HG03060 (cell line): Measurements from ENCODE around the gene TUBB3.
"Not testable (repeated sequence)": the region's sequence is repeated elsewhere in the genome, so short reads cannot be mapped to it uniquely, and the experiment has no call there.

Experiments
- ATAC-seq: cut with Tn5 transposase; IDR thresholded peaks from one replicate; pipeline ENCODE4 v1.9.1; 2021; ENCODE audit warnings: low read depth, moderate number of reproducible peaks; ENCODE audit not compliant: unreplicated experiment

Gene TUBB3

DNA sequence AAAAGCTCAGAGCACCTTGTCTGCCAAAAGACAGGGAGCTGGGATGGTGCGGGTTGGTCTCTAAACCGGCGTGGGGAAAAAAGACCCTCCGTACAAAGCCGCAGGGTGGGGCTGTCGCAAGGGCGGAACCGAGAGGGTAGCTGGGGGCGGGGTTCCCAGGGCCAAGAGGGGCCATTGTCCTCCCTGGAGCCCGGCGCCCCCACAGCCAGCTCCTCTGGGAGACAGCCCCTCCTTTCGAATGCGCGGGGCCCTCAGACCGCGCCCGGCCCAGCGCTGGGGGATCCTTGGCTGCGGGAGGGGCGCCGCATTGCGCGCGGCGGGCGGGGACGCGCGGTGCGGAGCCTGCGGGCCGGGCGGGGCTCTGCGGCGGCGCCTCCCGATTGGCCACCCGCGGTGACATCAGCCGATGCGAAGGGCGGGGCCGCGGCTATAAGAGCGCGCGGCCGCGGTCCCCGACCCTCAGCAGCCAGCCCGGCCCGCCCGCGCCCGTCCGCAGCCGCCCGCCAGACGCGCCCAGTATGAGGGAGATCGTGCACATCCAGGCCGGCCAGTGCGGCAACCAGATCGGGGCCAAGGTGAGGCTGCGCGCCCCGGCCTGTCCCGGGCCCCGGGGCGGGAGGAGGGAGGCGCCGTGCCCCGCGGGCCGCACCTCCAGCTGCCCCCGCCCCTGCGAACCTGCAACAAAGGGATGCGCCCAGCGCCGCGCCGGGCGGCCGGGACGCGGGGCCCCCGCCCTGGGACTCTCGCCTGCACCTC, at the start of gene TUBB3:
Gene TUBB3 (plus strand): TSS at position 459 of the 756 bp plus-strand sequence. CDS start 60 bp downstream, at position 519.
- no peak for ATAC-seq

DNA sequence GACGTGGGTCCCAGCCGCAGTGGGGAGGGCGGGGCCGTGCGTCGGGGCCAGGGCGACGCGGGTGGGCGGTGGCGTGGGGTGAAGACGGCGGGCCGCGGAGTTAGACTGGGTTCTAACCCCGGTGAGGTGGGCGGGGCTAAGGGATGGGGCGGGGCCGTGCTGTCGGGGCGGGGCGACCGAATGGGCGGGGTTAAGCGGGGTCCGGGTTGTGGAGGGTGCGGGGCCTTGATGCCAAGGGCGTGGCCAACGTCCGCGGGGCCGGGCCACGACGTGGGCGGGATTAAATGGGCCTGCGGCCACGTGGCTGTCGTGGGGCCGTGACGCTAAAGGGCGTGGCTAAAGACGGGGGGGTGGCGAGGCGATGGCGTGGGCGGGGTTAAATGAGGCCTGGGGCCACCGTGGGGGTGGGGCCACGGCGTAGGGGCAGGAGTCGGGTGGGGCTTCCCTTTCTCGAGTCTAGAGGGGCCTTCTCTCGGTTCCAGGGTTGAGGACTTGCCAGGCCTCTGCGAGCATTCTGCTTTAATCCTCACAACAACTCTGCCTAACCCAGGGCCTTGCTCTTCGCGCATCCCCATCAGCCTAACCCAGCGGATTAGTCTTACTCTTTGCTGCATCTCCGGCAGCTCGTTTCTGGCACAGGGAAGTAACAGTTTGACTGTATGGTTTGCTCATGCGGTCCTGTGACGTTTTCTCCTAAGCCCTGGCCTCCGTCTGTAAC, 49.0 kb upstream of the TUBB3 start:
- no peak for ATAC-seq

DNA sequence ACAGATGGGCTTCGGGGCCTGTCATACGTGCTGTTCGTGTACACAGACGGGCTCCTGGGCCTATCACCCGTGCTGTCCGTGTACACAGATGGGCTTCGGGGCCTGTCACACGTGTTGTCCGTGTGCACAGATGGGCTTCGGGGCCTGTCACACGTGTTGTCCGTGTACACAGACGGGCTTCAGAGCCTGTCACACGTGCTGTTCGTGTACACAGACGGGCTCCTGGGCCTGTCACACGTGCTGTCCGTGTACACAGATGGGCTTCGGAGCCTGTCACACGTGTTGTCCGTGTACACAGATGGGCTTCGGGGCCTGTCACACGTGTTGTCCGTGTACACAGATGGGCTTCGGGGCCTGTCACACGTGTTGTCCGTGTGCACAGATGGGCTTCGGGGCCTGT, 44.0 kb upstream of the TUBB3 start:
- not testable (repeated sequence) for ATAC-seq

DNA sequence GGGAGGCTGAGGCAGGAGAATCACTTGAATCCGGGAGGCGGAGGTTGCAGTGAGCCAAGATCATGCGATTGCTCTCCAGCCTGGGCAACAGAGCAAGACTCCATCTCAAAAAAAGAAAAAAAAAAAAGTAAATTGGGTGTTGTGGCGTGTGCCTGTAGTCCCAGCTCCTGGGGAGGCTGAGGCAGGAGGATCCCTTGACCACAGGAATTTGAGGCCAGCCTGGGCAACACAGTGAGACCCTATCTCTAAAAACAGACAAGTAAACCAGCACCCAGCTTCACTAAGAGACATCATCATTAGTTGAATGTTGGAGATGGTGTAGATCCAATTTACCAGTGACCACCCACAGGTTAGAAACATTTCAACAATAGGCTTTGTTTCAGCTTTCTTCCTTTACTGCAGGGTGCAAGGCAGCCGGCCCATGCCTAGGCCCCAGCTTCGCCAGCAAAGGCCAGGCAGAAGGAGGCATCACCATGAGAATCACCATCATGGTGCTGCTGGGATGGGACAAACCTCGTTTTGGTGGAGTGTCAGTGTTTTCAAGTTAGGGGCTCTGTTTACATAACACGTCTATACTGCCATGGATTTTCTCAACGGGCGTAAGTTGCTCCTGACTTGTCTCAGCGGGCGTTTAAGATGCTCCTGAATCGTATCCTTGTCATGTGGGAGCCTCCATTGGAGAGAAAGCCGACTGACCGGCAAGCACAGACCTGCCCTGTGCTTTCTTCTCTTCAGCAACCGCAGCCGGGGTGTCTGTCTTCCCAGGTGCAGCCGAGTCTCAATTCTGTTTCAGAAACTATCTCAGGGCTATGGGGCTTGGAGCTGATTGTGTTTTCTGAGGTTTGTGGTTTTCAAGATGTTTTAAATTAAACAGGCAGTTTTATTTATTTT, 42.4 kb upstream of the TUBB3 start:
- no peak for ATAC-seq

DNA sequence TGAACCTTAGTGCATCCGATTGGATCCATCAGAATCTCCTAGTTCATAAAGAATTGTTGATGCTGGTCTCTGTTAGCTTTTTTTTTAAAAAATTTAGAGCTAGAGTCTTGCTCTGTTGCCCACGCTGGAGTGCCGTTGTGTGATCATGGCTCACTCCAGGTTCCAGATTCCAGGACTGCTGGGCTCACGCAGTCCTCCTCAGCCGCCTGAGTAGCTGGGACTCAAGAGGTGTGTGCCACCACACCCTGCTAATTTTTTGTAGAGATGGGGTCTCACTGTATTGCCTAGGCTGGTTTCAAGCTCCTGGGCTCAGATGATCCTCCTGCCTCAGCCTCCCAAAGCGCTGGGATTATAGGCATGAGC, 41.8 kb upstream of the TUBB3 start:
- ATAC-seq = no peak

DNA sequence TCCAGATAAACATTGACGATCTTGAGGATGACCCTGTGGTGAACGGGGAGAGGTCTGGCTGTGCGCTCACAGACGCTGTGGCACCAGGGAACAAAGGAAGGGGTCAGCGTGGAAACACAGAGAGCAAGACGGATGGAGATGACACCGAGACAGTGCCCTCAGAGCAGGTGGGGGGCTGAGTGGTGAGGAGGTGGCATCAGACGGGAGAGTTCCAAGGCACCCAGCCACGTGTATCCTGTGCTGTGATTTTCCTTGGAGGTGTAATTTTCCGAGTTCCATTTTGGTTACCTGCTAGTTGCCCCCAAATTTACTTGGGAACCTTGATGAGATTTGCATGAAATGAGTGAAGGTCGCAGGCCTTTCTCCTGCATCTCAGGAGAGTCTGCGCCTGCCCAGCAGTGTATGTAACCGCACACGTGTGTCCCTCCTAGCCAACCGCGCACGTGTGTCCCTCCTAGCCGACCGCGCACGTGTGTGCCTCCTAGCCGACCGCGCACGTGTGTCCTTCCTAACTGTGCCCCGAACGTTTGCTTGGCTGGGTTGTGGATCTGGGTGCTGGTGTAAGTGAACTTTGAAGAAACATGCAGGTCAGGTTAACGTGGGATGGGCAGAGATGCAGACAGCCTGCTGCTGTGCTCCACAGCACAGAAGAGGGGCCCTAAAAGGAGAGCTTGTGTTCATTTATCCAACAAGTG, 39.6 kb upstream of the TUBB3 start:
- no peak for ATAC-seq

DNA sequence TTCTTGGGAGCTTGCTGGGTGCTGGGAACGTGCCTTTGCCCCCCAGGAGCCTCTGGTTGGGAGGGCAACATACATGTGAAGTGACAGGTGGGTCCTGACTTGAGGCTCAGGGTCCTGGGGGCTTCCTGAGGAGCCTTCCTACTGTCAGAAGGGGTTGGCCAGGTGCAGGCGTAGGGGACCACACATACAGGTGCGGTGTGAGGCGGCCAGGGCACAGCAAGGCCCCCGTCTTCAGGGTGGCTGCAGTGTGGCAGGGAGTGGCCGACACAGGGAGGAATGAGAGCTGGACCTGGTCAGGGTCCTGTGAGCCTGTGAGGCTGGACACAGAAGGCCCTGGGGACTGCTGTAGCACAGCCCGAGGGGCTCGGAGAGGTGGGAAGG, 39.1 kb upstream of the TUBB3 start:
- no peak for ATAC-seq

DNA sequence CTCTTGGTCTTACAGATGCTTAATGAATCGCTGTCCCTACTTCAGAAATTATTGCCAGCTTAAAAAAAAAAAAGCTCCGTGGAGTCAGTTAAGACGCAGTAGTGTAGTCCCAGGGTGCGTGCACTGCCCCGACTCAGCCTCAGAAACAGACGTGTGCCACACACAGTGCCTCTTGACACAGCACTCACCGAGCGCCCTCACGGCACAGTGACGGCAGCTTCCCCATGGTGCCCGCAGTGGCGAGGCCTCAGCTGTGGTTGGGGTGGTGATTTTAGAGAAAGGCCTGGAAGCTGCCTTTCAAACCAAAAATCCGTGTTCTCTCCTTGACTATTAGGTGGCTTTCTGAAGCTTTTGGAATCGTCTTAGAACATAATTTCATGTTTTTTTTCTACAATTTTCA, 35.9 kb upstream of the TUBB3 start:
- ATAC-seq = no peak

DNA sequence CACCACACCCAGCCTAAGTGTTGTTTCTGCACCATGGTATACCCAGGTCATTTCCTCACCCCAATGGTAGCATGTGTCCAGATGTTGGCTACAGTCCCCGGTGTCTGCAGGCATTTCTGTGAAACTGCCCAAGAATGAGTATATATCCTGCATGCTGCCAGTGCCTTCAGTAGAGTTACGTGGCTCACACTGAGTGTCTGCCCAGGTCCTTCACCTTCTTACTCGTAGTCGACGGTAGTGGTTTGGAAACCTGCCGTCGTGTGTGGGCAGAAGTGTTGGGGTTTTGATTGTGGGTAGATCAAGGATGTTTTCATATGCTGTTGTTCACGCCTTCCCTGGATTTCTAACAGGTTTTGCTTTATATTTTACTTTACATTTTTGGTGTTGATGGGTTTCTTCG, 32.9 kb upstream of the TUBB3 start:
- no peak for ATAC-seq

DNA sequence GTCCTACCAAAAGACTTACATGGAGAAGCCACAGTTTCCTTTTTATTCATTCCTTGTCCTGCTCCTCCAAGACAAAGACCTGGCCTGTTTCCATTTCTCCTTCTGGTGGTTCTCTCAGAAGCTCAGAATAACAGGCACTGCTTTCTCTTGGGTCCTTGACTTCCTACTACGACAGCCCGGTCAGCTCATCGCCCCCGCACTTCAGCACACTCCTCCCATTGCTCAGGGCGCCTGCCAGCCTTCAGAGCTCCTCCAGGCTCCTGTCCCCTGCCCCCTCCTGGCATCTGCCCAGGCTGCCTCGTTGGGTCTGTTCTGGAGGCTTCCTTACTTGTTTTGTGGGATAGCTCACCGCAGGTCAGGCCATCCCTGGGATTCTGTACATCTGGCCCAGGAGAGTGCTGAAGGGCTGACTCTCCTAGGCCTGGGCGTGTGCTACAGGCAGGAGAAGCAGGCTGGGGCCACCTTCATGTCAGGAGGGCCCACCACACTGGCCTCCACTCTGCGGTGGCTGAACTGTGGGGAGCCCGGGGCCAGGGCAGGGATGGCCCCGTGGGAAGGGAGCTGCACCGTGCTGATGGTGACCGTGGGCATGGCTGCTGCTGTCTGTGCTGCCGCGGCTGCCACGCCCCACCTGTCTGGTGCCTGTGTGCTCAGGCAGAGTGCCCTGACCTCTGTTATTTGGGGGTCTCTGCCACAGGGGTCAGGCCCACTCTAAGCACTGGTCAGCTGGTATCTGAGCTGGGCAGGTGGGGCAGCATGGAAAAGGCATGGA, 32.1 kb upstream of the TUBB3 start:
- ATAC-seq = no peak

DNA sequence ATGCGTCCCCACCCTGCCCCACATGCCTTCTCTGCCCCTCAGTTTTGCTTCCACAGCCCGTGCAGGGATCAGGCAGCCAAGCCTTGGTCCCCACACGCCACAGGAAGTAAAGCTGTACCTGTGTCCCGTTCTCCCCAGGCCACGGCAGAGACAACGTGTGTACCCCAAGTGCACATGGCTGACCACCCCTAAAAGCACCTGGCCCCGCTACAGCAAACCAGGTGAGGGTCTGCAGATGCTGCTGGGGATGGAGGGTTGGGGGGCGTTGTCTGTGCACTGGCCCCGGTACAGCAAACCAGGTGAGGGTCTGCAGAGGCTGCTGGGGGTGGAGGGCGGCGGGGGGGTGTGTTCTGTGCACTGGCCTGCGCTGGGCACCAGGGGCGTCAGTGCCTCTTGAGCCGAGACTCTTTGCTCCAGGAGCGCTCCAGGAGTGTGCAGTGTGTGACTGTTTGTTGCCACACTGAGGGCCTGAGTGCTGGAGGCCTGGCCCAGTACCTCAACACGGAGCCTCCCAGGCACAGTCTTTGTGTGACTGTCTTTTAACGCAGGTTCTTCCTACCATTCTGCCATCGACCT, 31.0 kb upstream of the TUBB3 start:
- no peak for ATAC-seq

DNA sequence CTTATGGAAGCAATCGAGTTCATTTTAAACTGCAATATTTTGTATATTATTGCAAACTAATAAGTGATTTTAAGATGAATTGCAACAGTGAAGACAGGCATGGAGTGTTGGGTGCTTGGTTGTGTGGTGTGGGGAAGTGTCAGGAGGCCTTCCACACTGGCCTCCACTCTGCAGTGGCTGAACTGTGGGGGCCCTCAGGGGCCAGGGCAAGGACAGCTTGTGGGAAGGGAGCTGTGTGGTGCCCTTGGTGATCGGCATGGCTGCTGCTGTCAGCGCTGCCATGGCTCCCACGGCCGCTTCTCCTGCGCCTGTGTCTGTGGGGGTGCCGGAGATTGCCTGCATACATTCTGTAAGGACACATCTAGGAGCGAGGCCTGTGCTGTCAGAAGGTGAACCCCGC, 30.5 kb upstream of the TUBB3 start:
- no peak for ATAC-seq

DNA sequence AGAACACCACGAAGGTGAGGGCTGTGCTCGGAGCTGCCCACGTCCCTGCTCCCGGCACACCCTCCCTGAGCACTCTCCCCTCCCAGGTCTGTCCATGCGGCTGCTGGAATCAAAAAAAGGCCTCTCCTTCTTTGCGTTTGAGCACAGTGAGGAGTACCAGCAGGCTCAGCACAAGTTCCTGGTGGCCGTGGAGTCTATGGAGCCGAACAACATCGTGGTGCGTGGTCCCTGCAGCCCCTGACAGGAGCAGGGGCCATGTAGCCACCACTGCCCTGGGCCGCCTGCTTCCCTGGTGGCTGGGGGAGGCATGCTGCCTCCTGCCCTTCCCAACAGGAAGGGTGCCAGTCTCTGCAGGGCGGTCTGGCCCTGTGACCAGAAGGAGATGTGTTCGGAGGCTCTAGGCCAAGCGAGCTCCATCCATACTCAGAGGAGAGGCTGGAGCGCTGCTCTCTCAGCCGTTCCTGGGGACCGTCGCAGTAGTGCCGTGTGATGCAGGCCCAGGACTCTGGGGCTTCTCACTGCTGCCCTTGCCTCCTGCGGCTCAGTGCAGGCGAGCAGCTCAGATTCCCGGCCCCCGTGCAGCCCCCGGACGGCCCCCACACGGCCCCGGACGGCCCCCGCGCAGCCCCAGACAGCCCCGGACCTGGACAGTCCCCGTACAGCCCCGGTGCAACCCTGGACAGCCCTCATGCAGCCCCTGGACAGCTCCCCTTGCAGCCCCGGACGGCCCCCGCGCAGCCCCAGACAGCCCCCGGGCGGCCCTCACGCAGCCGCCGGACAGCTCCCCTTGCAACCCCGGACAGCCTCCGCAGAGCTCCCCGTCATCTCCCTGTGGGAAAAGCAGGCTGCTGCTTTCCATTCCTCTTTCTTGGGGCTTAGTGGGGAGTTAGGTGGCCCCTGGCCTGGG, 29.2 kb upstream of the TUBB3 start:
- no peak for ATAC-seq

DNA sequence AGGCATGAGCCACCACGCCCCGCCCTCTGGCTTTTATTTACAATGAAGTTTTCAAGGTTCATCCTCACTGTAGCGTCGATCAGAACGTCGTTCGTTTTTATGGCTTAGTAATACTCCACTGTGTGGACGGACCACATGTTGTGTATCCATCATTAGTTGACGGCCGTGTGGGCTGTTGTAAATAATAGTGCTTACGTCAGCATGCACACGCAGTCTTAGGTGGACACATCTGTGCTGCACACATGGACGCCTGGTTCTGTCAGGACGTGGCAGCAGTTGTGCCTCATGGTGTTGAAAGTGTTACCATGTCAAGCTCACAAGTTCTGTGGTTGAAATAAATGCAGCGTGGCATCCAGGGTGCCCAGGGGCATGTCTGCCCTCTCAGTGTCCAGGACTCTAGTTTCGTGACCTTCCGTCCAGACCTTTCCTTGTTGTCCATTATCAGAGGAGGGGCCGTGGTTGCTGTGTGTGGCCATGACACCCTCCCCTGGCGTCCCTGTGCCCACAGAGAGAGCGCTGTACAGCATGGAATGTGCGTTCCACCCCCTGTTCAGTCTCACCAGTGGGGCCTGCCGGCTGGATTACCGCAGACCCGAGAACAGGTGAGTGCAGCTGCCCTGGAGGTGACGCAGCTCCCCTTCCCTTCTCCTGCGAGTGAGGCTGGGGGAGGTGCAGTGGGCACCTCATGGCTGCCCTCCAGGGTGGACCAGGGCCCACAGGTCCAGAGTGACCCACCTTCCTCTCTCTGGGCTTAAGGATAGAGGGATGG, 27.5 kb upstream of the TUBB3 start:
- ATAC-seq = no peak

DNA sequence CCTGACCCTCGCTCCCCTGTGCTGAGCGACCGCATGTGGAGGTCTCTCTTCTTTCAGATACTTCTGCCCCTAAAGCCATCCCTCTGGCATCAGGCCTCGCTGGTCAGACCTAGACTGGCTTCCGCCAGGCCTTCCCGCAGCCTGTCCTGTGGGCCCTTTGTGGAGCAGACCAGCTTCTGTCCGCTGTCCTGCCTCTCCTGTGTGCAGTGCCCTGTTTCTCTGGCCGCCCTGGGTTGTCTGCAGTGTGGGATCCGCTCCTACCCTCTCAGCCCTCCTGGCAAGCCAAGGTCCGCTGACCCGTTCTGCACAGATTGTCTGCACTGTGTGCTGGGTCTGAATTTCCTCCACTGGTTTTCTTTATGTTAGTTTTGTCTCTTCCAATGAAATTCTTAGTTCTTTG, 25.9 kb upstream of the TUBB3 start:
- no peak for ATAC-seq

DNA sequence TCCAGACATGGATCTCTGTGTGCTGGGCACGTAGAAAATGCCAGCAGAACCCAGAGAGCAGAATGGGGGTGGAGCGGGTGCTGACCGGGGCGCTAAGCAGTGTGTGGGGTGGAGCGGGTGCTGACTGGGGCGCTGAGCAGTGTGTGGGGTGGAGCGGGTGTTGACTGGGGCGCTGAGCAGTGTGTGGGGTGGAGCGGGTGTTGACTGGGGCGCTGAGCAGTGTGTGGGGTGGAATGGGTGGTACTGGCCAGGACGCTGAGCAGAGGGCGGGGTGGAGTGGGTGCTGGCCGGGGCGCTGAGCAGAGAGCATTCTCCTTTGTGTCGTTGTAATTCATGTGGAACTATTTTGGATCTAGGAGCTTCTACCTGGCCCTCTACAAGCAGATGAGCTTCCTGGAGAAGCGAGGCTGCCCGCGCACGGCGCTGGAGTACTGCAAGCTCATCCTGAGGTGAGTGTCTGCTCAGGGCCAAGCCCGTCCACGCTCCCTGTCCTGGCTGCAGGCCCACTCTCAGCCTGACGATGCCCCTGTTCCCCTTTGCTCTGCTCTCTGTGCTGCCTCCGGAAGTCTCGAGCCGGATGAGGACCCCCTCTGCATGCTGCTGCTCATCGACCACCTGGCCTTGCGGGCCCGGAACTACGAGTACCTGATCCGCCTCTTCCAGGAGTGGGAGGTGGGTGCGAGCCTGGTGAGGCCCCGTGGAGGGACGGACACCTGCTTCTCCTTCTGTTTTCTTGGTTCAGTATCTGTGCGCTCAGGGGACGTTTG, 24.8 kb upstream of the TUBB3 start:
- ATAC-seq = no peak

DNA sequence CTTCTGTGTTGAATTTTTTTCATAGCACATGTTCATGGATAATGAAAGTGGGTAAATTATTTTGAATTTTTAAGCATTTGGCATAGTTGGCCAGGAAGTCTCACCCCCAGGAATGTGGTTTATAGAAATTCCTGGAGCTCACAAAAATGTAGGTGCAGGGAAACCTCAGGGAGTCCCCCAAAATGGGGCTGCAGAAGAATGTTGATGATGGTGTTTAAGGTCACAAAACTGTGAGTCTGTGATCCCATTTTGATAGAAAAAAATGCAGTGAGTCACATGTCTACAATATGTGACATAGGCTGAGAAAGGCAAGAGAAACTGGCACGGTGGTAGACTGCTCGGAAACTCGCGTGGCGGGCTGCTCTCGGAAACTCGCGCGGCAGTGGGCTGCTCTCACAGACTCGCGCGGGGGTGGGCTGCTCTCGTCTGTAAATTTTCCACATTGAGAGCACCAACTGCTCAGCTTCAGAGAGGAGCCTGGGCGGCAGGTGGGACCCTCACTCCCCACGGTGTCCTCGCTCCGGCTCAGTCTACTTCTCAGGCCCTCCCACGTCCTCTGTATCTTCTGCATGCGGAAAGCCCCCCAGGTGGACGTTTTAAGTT, 23.2 kb upstream of the TUBB3 start:
- no peak for ATAC-seq
